ES-I3 (cell line): ENCODE results near the gene VSIG10L.

Experiments
- H3K36me3 ChIP-seq: 2 replicates; pipeline ENCODE4 v1.6.1; 2013; ENCODE audit warnings: mild to moderate bottlenecking, low read length, control low read depth, moderate library complexity; ENCODE audit not compliant: insufficient read depth
- H3K4me1 ChIP-seq: 2 replicates; pipeline ENCODE4 v1.6.1; 2013; ENCODE audit warnings: mild to moderate bottlenecking, control low read depth, low read length; ENCODE audit not compliant: insufficient read depth
- H3K9ac ChIP-seq: 2 replicates; pipeline ENCODE4 v1.6.1; 2013; ENCODE audit warnings: low read depth, mild to moderate bottlenecking, low read length, moderate library complexity
- H3K9me3 ChIP-seq: 2 replicates; pipeline ENCODE4 v1.6.1; 2013; ENCODE audit warnings: mild to moderate bottlenecking, low read length, moderate library complexity; ENCODE audit not compliant: control insufficient read depth, insufficient read depth

The VSIG10L gene

GRCh38 chr19:51294977-51295375 lies 47.0 kb downstream of the VSIG10L start:
- peaks cover 30% of the 10 kb centered on the region for H3K4me1 ChIP-seq
- H3K36me3 ChIP-seq, result no peaks in the 10 kb centered on the region
- no peaks in the 10 kb centered on the region; the same call in 1 of the 2 replicates for H3K9me3 ChIP-seq
- H3K9ac ChIP-seq, result peak overlapping the region; percentile 35

- Histone ChIP-seq H3K36me3 (no peaks in the 10 kb centered on the region), H3K9me3 (no peaks in the 10 kb centered on the region; the same call in 1 of the 2 replicates), H3K4me1 (peaks cover 30% of the 10 kb centered on the region), H3K9ac (peak overlapping the region; percentile 35)
Observed at GRCh38 chr19:51294211-51294976, 47.5 kb downstream of the VSIG10L start.

GRCh38 chr19:51293571-51294210 lies 48.2 kb downstream of the VSIG10L start:
- H3K9me3 ChIP-seq, result no peaks in the 10 kb centered on the region; the same call in 1 of the 2 replicates
- peaks cover 30% of the 10 kb centered on the region for H3K4me1 ChIP-seq
- no peaks in the 10 kb centered on the region for H3K36me3 ChIP-seq
- H3K9ac ChIP-seq, result peak overlapping the region; percentile 35

GRCh38 chr19:51292971-51293370 lies 49.0 kb downstream of the VSIG10L start:
- no peaks in the 10 kb centered on the region for H3K36me3 ChIP-seq
- no peaks in the 10 kb centered on the region; the same call in 1 of the 2 replicates for H3K9me3 ChIP-seq
- peaks cover 30% of the 10 kb centered on the region for H3K4me1 ChIP-seq
- H3K9ac ChIP-seq, result peak overlapping the region; percentile 35

- H3K36me3 ChIP-seq, result no peaks in the 10 kb centered on the region
- H3K9ac ChIP-seq, result no peak overlapping the region
- H3K9me3 ChIP-seq, result no peaks in the 10 kb centered on the region; the same call in 1 of the 2 replicates
- peaks cover 15% of the 10 kb centered on the region for H3K4me1 ChIP-seq
Observed at GRCh38 chr19:51289635-51290034, 52.3 kb downstream of the VSIG10L start.

GRCh38 chr19:51285682-51286081 lies 56.3 kb downstream of the VSIG10L start:
- Histone ChIP-seq H3K4me1 (no peaks in the 10 kb centered on the region), H3K36me3 (no peaks in the 10 kb centered on the region; the same call in 1 of the 2 replicates), H3K9me3 (peaks cover 10% of the 10 kb centered on the region; the same call in 1 of the 2 replicates), H3K9ac (no peak overlapping the region)

GRCh38 chr19:51282335-51282734 lies 59.6 kb downstream of the VSIG10L start:
- Histone ChIP-seq H3K4me1 (no peaks in the 10 kb centered on the region), H3K36me3 (no peaks in the 10 kb centered on the region; the same call in 1 of the 2 replicates), H3K9ac (no peak overlapping the region), H3K9me3 (peaks cover 10% of the 10 kb centered on the region; the same call in 1 of the 2 replicates)
